Ishikawa (cell line): ENCODE measurements around the gene ZC3H6.

Source experiments
- CEBPB ChIP-seq: IDR thresholded peaks from 2 replicates; pipeline ENCODE4 v1.6.1; 2012
- YY1 ChIP-seq: IDR thresholded peaks from 2 replicates; pipeline ENCODE4 v1.6.1; 2012; ENCODE audit warnings: low read depth

GRCh38 chr2:112342067-112342550 is 66.7 kb downstream of the ZC3H6 start:
- TF ChIP-seq YY1 (no peak), CEBPB (no peak)
